HCT116 (cell line): ENCODE measurements around the gene HRH4.

Experiments used
- CBX3 ChIP-seq: IDR thresholded peaks from 2 replicates; pipeline ENCODE4 v1.6.1; 2012; ENCODE audit warnings: low read depth
- CEBPB ChIP-seq: IDR thresholded peaks from 2 replicates; pipeline ENCODE4 v1.6.1; 2012; ENCODE audit warnings: low read depth
- CTCF ChIP-seq, 3 experiments: fragments of 200-600 bp in 1 of 3; sonication (generic) in 1 of 3; IDR thresholded peaks in 2 of 3; conservative IDR thresholded peaks in 1 of 3; 2 replicates each; pipeline ENCODE4 v1.5.1; 2012 to 2017; ENCODE audit warnings: low read depth in 2 of 3, low read length in 2 of 3, antibody characterized with exemption in 1 of 3, borderline replicate concordance in 1 of 3, control low read depth in 1 of 3, mild to moderate bottlenecking in 1 of 3, mixed read lengths in 1 of 3, mixed run types in 1 of 3, moderate library complexity in 1 of 3; ENCODE audit not compliant: insufficient read depth in 1 of 3
- FOSL1 ChIP-seq: IDR thresholded peaks from 2 replicates; pipeline ENCODE4 v1.6.1; 2012; ENCODE audit warnings: low read depth
- MAX ChIP-seq: IDR thresholded peaks from 2 replicates; pipeline ENCODE4 v1.6.1; 2012
- POLR2A ChIP-seq: IDR thresholded peaks from 2 replicates; pipeline ENCODE4 v1.7.0; 2011; ENCODE audit warnings: borderline replicate concordance; ENCODE audit not compliant: insufficient read depth, insufficient read length; ENCODE audit errors: extremely low read depth
- POLR2AphosphoS5 ChIP-seq: IDR thresholded peaks from 2 replicates; pipeline ENCODE4 v1.6.1; 2011; ENCODE audit warnings: mild to moderate bottlenecking, low read depth, low read length, moderate library complexity
- RAD21 ChIP-seq: IDR thresholded peaks from 2 replicates; pipeline ENCODE4 v1.6.1; 2012; ENCODE audit warnings: low read depth, mild to moderate bottlenecking
- REST ChIP-seq: IDR thresholded peaks from 2 replicates; pipeline ENCODE4 v1.6.1; 2012; ENCODE audit warnings: low read depth
- SP1 ChIP-seq: IDR thresholded peaks from 2 replicates; pipeline ENCODE4 v1.6.1; 2012; ENCODE audit warnings: low read depth
- TCF7L2 ChIP-seq: IDR thresholded peaks from 2 replicates; pipeline ENCODE4 v1.7.0; 2011; ENCODE audit warnings: borderline replicate concordance, inconsistent platforms; ENCODE audit not compliant: insufficient read depth, insufficient read length; ENCODE audit errors: extremely low read depth
- TF ChIP-seq, protein P1 (sequence below): IDR thresholded peaks from 2 replicates; pipeline ENCODE4 v1.6.1; 2011; ENCODE audit warnings: mild to moderate bottlenecking, low read length, moderate library complexity; ENCODE audit not compliant: insufficient replicate concordance; ENCODE audit errors: extremely low read depth

DNA sequence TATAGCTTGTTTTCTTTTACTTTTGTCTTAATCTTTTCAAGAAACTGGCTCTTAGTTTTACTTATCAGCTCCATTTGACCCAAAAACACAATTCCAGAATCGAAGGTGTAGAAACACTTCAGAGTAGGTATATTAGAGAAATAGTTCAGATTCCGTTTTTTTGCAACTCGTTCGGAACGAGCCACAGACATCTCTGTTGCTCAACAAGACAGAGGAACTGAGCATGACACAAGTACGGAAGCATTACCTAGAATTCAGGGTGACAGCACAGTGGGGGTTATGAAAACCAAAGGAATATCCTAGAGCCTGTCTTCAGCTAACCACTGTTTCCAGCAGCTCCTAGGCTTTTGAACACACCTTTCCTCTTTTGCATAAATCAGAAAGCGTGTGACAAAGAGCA lies 5.0 kb downstream of the HRH4 start:
- TF ChIP-seq SP1 (no peak), POLR2AphosphoS5 (no peak), CTCF (IDR thresholded peaks at IDR 0.05 in 2 of 3, conservative IDR thresholded peaks at IDR 0.05 in 1 of 3; ENCODE audit: borderline replicate concordance in 1 of 3, insufficient read depth in 1 of 3, low read depth in 2 of 3, low read length in 2 of 3) (no peak), TCF7L2 (no peak), FOSL1 (no peak), POLR2A (no peak), RAD21 (no peak), MAX (no peak), REST (no peak), CBX3 (no peak), CEBPB (no peak)
- TF ChIP-seq, protein P1, sequence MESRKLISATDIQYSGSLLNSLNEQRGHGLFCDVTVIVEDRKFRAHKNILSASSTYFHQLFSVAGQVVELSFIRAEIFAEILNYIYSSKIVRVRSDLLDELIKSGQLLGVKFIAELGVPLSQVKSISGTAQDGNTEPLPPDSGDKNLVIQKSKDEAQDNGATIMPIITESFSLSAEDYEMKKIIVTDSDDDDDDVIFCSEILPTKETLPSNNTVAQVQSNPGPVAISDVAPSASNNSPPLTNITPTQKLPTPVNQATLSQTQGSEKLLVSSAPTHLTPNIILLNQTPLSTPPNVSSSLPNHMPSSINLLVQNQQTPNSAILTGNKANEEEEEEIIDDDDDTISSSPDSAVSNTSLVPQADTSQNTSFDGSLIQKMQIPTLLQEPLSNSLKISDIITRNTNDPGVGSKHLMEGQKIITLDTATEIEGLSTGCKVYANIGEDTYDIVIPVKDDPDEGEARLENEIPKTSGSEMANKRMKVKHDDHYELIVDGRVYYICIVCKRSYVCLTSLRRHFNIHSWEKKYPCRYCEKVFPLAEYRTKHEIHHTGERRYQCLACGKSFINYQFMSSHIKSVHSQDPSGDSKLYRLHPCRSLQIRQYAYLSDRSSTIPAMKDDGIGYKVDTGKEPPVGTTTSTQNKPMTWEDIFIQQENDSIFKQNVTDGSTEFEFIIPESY = no peak
